ENCODE results near the gene GUCY2C.

DNA sequence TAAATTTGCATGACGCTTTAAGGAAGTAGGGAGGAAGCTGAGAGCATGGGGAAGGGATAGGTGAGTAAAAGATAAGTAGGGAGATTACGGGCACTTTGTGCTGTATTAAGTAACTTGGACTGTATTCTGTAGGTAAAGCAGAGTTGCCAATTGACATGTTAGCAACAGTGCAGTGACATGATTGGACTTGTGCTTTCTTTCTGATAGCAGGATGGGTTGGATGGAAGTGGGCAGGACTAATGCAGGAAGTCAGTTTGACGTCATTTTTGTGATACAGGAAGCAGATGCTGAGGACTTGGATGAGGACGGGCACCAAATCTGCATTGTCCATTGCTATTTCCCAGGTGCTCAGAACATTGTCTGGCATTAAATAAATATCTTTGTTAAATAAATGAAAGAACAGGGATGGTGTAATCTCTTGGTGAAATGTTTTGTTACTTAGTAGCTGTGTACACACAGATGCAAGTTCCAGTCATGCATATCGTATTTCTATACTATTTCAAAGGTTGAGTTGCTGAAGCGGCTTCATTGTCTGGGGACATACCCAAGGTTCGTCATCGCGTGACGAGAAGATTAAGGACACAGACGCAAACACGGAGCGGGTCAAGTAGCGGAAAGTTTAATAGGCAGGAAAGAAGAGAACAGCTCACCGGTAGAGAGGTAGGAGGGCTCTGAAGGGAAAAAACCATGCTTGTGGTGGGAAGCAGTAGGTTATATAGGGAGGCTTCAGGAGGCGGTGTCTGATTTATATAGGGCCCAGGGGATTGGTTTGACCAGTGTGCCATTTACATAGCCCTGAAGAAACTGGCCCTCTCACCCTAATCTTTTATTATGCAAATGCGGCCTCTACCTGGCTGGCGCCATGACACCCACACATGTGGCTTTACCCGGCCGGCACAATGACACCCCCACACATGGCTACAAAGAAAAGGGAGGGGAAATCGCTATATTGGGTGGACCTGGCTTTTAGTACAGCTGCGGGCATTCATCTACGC, 30.7 kb downstream of the GUCY2C start:
- TF ChIP-seq CTCF (conservative IDR thresholded peaks at IDR 0.05) (no peak), ZFX (IDR thresholded peaks at IDR 0.05) (no peak)

Measured in C4-2B (cell line).